Fibroblast of pulmonary artery (primary cell): ENCODE measurements around the gene PCSK2.

Source experiments
- DNase-seq: peaks from one replicate; pipeline ENCODE4 v3.0.0-alpha.2; 2010; ENCODE audit warnings: low read depth
- H3K4me3 ChIP-seq: replicated peaks from 2 replicates; pipeline ENCODE4 v1.5.1; 2011; ENCODE audit warnings: low read depth, mild to moderate bottlenecking, control low read depth, low read length, moderate library complexity
- TF ChIP-seq, protein P1 (sequence below): IDR thresholded peaks from 2 replicates; pipeline ENCODE4 v1.5.1; 2011; ENCODE audit warnings: mild to moderate bottlenecking, control low read depth, low read length, inconsistent platforms; ENCODE audit errors: missing control alignments

PCSK2 gene

DNA sequence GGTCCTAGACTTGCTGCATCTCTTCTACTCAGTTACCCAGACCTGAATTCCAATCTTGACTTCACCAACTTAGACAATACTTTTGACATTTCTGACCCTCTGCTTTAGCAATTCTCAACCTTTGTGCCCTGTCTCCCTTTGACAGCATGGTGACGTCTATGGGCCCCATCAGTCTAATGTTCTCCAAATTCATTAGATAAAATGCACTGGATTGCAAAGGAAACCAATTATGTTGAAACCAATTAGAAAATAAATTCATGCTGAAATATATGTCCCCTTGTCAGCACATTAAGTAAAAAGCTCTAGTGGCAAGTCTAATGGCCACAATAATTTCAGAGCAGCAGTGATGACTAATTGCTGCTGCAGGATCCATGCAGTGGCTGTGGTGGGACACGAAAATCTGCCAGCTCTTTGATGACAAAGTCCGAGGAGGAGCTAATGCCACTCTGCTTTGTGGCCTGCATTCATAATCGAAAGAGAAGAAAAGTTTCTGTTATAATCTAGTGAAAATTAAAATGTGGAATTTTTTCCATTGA is 240.3 kb downstream of the PCSK2 start:
- H3K4me3 ChIP-seq: no peak overlapping the region
- TF ChIP-seq, protein P1, sequence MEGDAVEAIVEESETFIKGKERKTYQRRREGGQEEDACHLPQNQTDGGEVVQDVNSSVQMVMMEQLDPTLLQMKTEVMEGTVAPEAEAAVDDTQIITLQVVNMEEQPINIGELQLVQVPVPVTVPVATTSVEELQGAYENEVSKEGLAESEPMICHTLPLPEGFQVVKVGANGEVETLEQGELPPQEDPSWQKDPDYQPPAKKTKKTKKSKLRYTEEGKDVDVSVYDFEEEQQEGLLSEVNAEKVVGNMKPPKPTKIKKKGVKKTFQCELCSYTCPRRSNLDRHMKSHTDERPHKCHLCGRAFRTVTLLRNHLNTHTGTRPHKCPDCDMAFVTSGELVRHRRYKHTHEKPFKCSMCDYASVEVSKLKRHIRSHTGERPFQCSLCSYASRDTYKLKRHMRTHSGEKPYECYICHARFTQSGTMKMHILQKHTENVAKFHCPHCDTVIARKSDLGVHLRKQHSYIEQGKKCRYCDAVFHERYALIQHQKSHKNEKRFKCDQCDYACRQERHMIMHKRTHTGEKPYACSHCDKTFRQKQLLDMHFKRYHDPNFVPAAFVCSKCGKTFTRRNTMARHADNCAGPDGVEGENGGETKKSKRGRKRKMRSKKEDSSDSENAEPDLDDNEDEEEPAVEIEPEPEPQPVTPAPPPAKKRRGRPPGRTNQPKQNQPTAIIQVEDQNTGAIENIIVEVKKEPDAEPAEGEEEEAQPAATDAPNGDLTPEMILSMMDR: no peak
- DNase-seq: no peak

DNA sequence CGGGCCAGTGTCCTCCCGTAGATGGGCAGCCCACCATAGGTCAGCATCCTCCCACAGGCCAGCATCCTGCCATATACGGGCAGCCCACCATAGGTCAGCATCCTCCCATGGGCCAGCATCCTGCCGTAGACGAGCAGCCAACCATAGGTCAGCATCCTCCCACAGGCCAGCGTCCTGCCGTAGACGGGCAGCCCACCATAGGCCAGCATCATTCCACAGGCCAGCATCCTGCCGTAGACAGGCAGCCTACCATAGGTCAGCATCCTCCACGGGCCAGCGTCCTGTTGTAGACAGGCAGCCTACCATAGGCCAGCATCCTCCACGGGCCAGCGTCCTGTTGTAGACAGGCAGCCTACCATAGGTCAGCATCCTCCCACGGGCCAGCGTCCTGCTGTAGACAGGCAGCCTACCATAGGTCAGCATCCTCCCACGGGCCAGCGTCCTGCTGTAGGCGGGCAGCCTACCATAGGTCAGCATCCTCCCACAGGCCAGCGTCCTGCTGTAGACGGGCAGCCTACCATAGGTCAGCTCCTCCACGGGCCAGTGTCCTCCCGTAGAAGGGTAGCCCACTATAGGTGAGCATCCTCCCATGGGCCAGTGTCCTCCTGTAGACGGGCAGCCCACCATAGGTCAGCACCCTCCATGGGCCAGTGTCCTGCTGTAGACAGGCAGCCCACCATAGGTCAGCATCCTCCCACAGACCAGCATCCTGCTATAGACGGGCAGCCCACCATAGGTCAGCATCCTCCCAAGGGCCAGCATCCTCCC is 241.4 kb downstream of the PCSK2 start:
- H3K4me3 ChIP-seq: no peak overlapping the region
- no peak for DNase-seq
- TF ChIP-seq, protein P1: no peak

DNA sequence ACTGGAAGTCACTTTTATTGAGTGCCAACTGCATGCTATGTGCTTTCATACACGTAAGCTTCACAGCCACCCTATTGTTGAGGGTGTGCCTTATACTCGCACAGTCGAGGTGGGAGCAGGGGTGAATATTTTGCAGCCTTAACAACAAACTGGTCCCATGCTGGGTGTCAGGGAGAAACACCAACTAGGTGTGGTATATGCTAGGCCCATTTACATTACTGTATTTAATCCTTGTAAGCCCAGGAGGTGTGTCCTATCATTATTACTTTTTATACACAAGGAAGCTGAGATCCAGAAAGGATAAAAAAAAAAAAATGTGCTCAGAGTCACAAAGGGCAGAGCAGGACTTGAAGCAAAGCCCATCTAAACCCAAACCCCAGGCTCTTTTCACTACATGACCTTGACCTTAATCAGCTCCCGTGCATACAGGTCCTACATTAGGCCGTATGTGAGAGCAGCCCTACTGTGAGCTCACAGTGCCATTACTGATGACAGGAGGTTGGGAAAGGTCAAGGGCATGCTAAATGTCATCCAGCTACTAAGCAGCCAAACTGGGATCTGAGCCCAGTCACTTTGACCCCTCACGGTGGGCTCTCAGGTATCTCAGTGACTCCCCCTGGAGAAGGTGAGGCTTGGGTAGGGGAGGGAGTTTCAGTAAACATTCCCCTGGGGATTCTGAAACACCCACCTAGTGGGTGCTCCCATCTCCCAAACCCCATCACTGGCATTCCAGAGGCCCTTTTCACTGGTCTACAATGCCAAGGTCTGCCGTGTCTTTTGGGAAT is 242.6 kb downstream of the PCSK2 start:
- TF ChIP-seq, protein P1: no peak
- DNase-seq: no peak
- no peak overlapping the region for H3K4me3 ChIP-seq

DNA sequence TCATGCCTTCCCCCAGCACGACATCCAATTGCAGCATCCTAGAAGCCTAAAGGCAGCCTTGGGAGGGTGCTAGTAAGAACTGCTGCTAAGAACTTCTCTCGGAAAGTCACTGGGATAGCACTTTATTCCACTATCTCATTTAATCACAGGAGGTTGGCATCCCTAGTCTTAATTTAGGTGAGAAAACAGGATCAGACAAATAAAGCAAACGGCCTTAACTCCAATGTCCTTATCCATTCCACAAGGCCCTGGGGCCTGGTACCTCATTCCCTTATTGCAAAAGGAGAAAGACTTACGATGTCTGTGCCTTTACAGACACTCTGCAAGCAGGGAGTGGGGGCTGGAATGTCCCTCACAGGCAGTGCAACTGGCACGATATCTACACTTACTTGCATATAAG is 243.7 kb downstream of the PCSK2 start:
- DNase-seq: no peak
- H3K4me3 ChIP-seq: no peak overlapping the region
- TF ChIP-seq, protein P1: no peak

DNA sequence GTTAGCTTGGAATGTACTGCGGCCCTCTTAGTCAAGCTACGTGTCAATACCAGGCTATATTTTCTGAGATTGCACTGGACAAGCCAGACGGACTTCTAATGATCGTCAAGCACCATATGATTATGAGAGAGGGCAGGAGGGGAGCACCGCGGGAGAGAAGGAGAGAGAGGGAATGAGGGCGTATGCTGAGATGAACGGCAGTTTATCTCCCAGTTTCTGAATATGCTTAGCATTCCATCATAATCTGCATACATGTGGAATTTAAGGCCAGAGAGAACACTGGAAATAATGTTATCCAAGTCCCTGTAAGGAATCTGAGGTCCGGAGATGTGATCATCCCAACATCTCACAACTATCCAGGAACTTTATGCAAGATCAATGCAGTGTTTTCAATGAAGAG is 244.1 kb downstream of the PCSK2 start:
- DNase-seq: no peak
- TF ChIP-seq, protein P1: no peak
- H3K4me3 ChIP-seq: no peak overlapping the region

DNA sequence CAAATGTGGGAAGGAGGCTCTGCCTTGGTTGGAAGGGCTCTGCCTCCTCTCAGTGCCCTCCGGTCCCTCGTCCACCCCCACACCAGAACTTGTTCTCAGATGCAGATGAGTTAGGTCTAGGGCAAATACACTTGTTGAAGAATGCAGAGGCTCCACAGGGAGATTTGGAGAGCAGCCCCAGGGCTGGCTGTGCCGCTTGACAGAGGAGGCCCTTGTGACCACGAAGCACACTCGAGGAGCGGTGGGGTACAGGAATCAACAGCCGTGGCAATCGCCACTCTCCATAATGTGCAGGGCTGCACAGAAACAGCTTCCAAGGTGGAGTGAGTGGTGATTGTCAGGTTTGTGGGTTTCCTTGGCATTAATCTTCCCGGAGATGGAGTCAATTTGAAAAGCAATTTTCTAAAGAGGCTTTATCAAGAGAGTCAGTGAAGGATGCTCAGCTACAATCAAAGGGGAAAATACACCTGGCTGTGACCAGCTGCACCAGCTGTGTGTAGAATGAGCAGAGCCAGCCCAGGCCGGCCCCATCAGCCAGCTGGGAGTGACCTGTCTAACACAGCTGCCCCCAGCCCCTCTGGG is 244.9 kb downstream of the PCSK2 start:
- no peak for DNase-seq
- H3K4me3 ChIP-seq: no peak overlapping the region
- TF ChIP-seq, protein P1: no peak
